Uterus (tissue), 4 donors: ENCODE results near the gene IGFBP3. TPM values are rescaled to one million over a fixed set of nuclear protein-coding genes. Genes with fewer than 3 reads are reported as not detected.
"Not testable (repeated sequence)": the region's sequence is repeated elsewhere in the genome, so short reads cannot be mapped to it uniquely, and the experiment has no call there.

ENCODE experiments used
- DNase-seq, 2 donors: peaks; one replicate each; pipeline ENCODE4 v3.0.0-alpha.2; 2019 to 2020
- H3K27ac ChIP-seq, 2 donors: fragments of 200-600 bp; sonication (generic); 1 replicate in 1 of 2; 2 replicates in 1 of 2; pipeline ENCODE4 v1.5.1; 2016 to 2018
- H3K27me3 ChIP-seq, 2 donors: fragments of 200-600 bp; sonication (generic); one replicate each; pipeline ENCODE4 v1.5.1; 2018 to 2019; ENCODE audit warnings: control low read depth in 1 of 2
- H3K36me3 ChIP-seq, 2 donors: fragments of 200-600 bp; sonication (generic); one replicate each; pipeline ENCODE4 v1.5.1; 2019; ENCODE audit warnings: control low read depth in 1 of 2
- H3K4me1 ChIP-seq, 2 donors: fragments of 200-600 bp; sonication (generic); one replicate each; pipeline ENCODE4 v1.5.1; 2018 to 2019; ENCODE audit warnings: control low read depth in 1 of 2
- H3K4me3 ChIP-seq, 2 donors: fragments of 200-600 bp; sonication (generic); 1 replicate in 1 of 2; 2 replicates in 1 of 2; pipeline ENCODE4 v1.5.1; 2018 to 2019; ENCODE audit warnings: mild to moderate bottlenecking in 1 of 2
- H3K9me3 ChIP-seq, 2 donors: fragments of 200-600 bp; sonication (generic); one replicate each; pipeline ENCODE4 v1.5.1; 2019; ENCODE audit warnings: control low read depth in 1 of 2
- CTCF ChIP-seq, 4 experiments: fragments of 200-600 bp in 2 of 4; fragments of 450-650 bp in 2 of 4; sonication (generic) in 2 of 4; IDR thresholded peaks; one replicate each; pipeline ENCODE4 v1.5.1; 2016 to 2019; ENCODE audit warnings: antibody characterized with exemption in 4 of 4, mild to moderate bottlenecking in 2 of 4, moderate library complexity in 1 of 4
- POLR2A ChIP-seq, 2 donors: fragments of 450-650 bp; IDR thresholded peaks; one replicate each; pipeline ENCODE4 v1.6.1; 2016; ENCODE audit warnings: antibody characterized with exemption in 2 of 2, mild to moderate bottlenecking in 1 of 2, moderate library complexity in 1 of 2
- intact Hi-C: fragments of 100-400 bp; cut with DNase I; formaldehyde crosslinking; loops from one replicate; pipeline ENCODE4 v1.15.1; 2023; ENCODE audit warnings: low total_unique reads
- total RNA-seq, 4 donors: library from RNA; depleted of rRNA in 3 of 4; stranded (reverse); fragments of >200 nt in 3 of 4; gene quantifications; one replicate each; pipeline versions ENCODE4 v1.1.0 to v1.2.4, GENCODE V29; 2014 to 2023
- donor health status: DM: yes; HTN: yes; CAD: no.

IGFBP3 gene
- total RNA-seq, 4 donors from 2014 or later, result 202 to 345 (median 319) TPM

DNA sequence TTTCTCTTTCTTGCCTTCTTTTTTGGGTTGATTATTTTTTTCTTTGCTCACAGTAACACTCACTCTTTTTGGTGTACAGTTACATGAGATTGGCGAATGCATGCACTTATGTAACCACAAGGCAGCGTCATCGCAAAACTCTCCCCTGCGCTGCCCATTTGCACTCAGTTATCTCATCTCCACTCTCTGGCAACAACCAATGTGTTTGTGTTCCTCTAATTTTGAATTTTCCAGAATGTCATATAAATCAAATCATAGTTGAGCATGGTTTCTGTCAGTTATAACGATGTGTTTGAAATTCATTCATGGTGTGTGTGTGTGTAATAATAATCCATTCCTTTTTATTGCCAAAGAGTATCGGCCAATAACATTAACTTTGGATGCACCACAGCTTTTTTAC is 23.0 kb upstream of the IGFBP3 start:
- no peak overlapping the region for H3K4me3 ChIP-seq
- no peak for DNase-seq
- no peaks in the 10 kb centered on the region for H3K4me1 ChIP-seq
- no peak for TF ChIP-seq POLR2A (IDR thresholded peaks at IDR 0.05)
- no peak for TF ChIP-seq CTCF (IDR thresholded peaks at IDR 0.05)
- intact Hi-C loops, result no loop called here
- no peaks in the 10 kb centered on the region for H3K36me3 ChIP-seq
- H3K9me3 ChIP-seq, result no peaks in the 10 kb centered on the region
- H3K27ac ChIP-seq, result no peak overlapping the region
- H3K27me3 ChIP-seq, result no peaks in the 10 kb centered on the region

GRCh38 chr7:45940939-45941338 is 19.9 kb upstream of the IGFBP3 start:
- Histone ChIP-seq H3K9me3 (no peaks in the 10 kb centered on the region), H3K27ac (no peak overlapping the region), H3K4me1 (no peaks in the 10 kb centered on the region), H3K27me3 (no peaks in the 10 kb centered on the region), H3K4me3 (no peak overlapping the region), H3K36me3 (no peaks in the 10 kb centered on the region)
- TF ChIP-seq CTCF (IDR thresholded peaks at IDR 0.05) (no peak), POLR2A (IDR thresholded peaks at IDR 0.05) (no peak)
- no peak for DNase-seq
- intact Hi-C loops, result no loop called here

DNA sequence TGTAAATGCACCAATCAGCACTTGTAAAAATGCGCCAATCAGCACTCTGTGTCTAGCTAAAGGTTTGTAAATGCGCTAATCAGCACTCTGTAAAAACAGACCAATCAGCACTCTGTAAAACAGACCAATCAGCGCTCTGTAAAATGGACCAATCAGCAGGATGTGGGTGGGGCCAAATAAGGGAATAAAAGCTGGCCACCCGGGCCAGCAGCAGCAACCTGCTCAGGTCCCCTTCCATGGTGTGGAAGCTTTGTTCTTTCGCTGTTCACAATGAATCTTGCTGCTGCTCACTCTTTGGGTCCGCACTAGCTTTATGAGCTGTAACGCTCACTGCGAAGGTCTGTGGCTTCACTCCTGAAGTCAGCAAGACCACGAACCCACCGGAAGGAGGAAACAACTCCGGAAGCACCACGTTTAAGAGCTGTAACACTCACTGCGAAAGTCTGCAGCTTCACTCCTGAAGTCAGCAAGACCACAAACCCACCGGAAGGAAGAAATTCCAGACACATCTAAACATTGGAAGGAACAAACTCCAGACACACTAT is 19.2 kb upstream of the IGFBP3 start:
- DNase-seq, H3K36me3 ChIP-seq, H3K4me3 ChIP-seq, intact Hi-C loops, H3K9me3 ChIP-seq, H3K27ac ChIP-seq, H3K4me1 ChIP-seq, H3K27me3 ChIP-seq: not testable (repeated sequence)

DNA sequence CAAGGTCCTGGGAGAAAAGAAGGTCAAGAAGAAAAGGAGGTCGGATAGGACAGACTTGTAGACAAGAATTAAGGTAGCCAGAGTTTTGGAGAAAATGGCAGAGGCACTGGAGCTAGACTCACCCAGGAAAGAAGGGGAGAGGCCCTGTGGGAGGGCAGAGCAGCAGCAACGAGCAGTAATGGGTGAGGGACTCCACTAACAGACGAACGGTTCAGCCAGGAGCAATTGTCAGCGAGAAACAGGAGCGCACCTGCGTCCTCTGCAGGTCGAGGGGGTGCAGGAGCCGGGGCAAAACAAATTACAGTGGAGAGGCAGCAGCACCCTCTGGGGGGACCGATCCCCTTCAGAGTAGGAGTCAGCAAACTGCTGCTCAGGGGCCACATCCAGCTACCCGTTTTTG is 18.5 kb upstream of the IGFBP3 start:
- intact Hi-C loops, result no loop called here
- Histone ChIP-seq H3K36me3 (no peaks in the 10 kb centered on the region), H3K4me3 (no peak overlapping the region), H3K4me1 (no peaks in the 10 kb centered on the region), H3K27ac (no peak overlapping the region), H3K9me3 (no peaks in the 10 kb centered on the region), H3K27me3 (no peaks in the 10 kb centered on the region)
- no peak for TF ChIP-seq CTCF (IDR thresholded peaks at IDR 0.05)
- no peak for TF ChIP-seq POLR2A (IDR thresholded peaks at IDR 0.05)
- no peak for DNase-seq

DNA sequence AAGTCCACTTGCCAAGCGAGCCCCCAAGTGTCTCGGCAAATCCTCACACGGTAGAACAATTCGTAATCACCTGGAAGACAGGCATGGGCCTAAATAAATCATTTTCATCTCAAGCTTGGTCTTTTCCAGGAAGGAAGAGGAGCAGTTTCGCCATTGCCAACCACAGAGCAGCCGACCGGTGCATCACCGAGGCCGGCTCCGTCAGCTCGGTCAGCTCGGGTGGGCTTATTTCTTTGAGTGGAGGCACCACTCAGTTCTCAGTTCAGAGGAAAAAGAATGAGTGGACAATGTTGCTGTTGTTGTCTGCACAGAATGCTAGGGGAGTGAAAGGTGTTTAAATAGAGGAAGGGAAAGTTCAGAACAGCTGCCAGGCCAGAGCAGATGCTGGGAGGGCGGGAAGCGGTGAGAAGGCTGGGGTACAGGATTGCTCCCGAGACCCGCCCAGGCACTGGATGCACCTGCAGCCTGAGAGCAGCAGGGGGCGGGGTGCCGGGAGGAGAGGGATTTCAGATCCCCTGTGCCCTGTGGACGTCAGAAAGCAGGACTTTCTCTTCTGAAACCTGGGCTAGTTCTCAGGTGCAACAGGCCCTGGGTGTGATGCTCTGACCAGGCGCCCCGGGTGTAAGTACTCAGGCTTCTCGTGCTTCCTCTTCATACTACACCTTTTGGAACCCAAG is 17.7 kb upstream of the IGFBP3 start:
- no peak overlapping the region for H3K27ac ChIP-seq
- intact Hi-C loops, result no loop called here
- no peak for DNase-seq
- no peaks in the 10 kb centered on the region for H3K9me3 ChIP-seq
- no peaks in the 10 kb centered on the region for H3K27me3 ChIP-seq
- H3K4me3 ChIP-seq, result no peak overlapping the region
- no peaks in the 10 kb centered on the region for H3K36me3 ChIP-seq
- no peaks in the 10 kb centered on the region for H3K4me1 ChIP-seq
- TF ChIP-seq CTCF (IDR thresholded peaks at IDR 0.05) (no peak), POLR2A (IDR thresholded peaks at IDR 0.05) (no peak)
